Mucosa of rectum (tissue), 2 donors: ENCODE measurements around the gene DCDC2B.
"Not testable (repeated sequence)": the region's sequence is repeated elsewhere in the genome, so short reads cannot be mapped to it uniquely, and the experiment has no call there.

Source experiments
- H3K27ac ChIP-seq, 2 donors: one replicate each; pipeline ENCODE4 v1.7.0; 2013; ENCODE audit warnings: inconsistent platforms in 2 of 2, low read depth in 2 of 2, low read length in 2 of 2
- H3K27me3 ChIP-seq, 2 donors: one replicate each; pipeline ENCODE4 v1.7.0; 2013; ENCODE audit warnings: low read length in 2 of 2; ENCODE audit not compliant: control insufficient read depth in 2 of 2, insufficient read depth in 2 of 2
- H3K36me3 ChIP-seq, 2 donors: one replicate each; pipeline ENCODE4 v1.7.0; 2013; ENCODE audit warnings: low read length in 2 of 2; ENCODE audit not compliant: control insufficient read depth in 2 of 2, insufficient read depth in 2 of 2
- H3K4me1 ChIP-seq, 2 donors: one replicate each; pipeline ENCODE4 v1.7.0; 2013; ENCODE audit warnings: low read length in 2 of 2, mild to moderate bottlenecking in 1 of 2; ENCODE audit not compliant: control insufficient read depth in 2 of 2, insufficient read depth in 2 of 2
- H3K4me3 ChIP-seq, 2 donors: one replicate each; pipeline ENCODE4 v1.7.0; 2013; ENCODE audit warnings: low read length in 2 of 2
- H3K9ac ChIP-seq, 2 donors: one replicate each; pipeline ENCODE4 v1.7.0; 2013; ENCODE audit warnings: low read length in 2 of 2, low read depth in 1 of 2, mild to moderate bottlenecking in 1 of 2
- H3K9me3 ChIP-seq, 2 donors: one replicate each; pipeline ENCODE4 v1.7.0; 2013; ENCODE audit warnings: low read length in 2 of 2; ENCODE audit not compliant: control insufficient read depth in 2 of 2
- donor health status: healthy.
- donor health status: Normal muscosa, but diverticular disease.

Gene DCDC2B

GRCh38 chr1:32208891-32209328 lies at the start of gene DCDC2B:
Gene DCDC2B (plus strand): TSS chr1:32209089. CDS start chr1:32209094, 5 bp downstream.
- Histone ChIP-seq H3K9ac (peak within 1 kb of the TSS; percentile 24 to 34), H3K4me1 (peaks cover 23 to 26% of the 10 kb centered on the region in 2 donors), H3K27ac (peak within 1 kb of the TSS; percentile 62 to 85)

GRCh38 chr1:32159189-32159588 lies 49.7 kb upstream of the DCDC2B start:
- no peaks in the 10 kb centered on the region for H3K27me3 ChIP-seq
- peaks cover 63 to 64% of the 10 kb centered on the region in 2 donors for H3K36me3 ChIP-seq

More at GRCh38 chr1:32208891-32209328, at the start of gene DCDC2B:
- Histone ChIP-seq H3K36me3 (peaks cover 0 to 3% of the 10 kb centered on the region in 2 donors), H3K27me3 (no peaks in the 10 kb centered on the region), H3K4me3 (no peak within 1 kb of the TSS), H3K9me3 (no peaks in the 10 kb centered on the region)

GRCh38 chr1:32163405-32163804 lies 45.5 kb upstream of the DCDC2B start:
- Histone ChIP-seq H3K27ac (no peak overlapping the region), H3K9me3 (no peaks in the 10 kb centered on the region), H3K36me3 (peaks cover 54 to 62% of the 10 kb centered on the region in 2 donors), H3K4me1 (no peaks in the 10 kb centered on the region), H3K4me3 (no peak overlapping the region), H3K27me3 (no peaks in the 10 kb centered on the region), H3K9ac (no peak overlapping the region)

More at GRCh38 chr1:32159189-32159588, 49.7 kb upstream of the DCDC2B start:
- Histone ChIP-seq H3K4me3 (no peak overlapping the region), H3K9ac (no peak overlapping the region), H3K4me1 (no peaks in the 10 kb centered on the region), H3K9me3 (no peaks in the 10 kb centered on the region), H3K27ac (no peak overlapping the region)

- not testable (repeated sequence) for H3K9ac ChIP-seq, H3K4me1 ChIP-seq, H3K4me3 ChIP-seq, H3K27ac ChIP-seq, H3K9me3 ChIP-seq, H3K27me3 ChIP-seq
- peaks cover 49 to 69% of the 10 kb centered on the region in 2 donors for H3K36me3 ChIP-seq
Measured at GRCh38 chr1:32165633-32166032, 43.3 kb upstream of the DCDC2B start.

- H3K27me3 ChIP-seq: no peaks in the 10 kb centered on the region
- no peak overlapping the region for H3K27ac ChIP-seq
- no peaks in the 10 kb centered on the region for H3K4me1 ChIP-seq
- peaks cover 46 to 71% of the 10 kb centered on the region in 2 donors for H3K36me3 ChIP-seq
- H3K9ac ChIP-seq: no peak overlapping the region
- no peaks in the 10 kb centered on the region for H3K9me3 ChIP-seq
- H3K4me3 ChIP-seq: no peak overlapping the region
Measured at GRCh38 chr1:32170991-32171390, 37.9 kb upstream of the DCDC2B start.

GRCh38 chr1:32172621-32173245 lies 36.2 kb upstream of the DCDC2B start:
- Histone ChIP-seq H3K4me1 (no peaks in the 10 kb centered on the region), H3K27me3 (no peaks in the 10 kb centered on the region), H3K36me3 (peaks cover 37 to 58% of the 10 kb centered on the region in 2 donors), H3K4me3 (no peak overlapping the region), H3K9me3 (no peaks in the 10 kb centered on the region), H3K9ac (no peak overlapping the region), H3K27ac (no peak overlapping the region)

GRCh38 chr1:32178380-32179192 lies 30.3 kb upstream of the DCDC2B start:
- Histone ChIP-seq H3K4me3 (peak overlapping the region; percentile 84 to 86), H3K27me3 (no peaks in the 10 kb centered on the region), H3K9me3 (no peaks in the 10 kb centered on the region), H3K27ac (peak overlapping the region; percentile 92 to 97), H3K9ac (peak overlapping the region in 1 of 2 donors; percentile 86), H3K4me1 (peaks cover 22 to 24% of the 10 kb centered on the region in 2 donors), H3K36me3 (peaks cover 8 to 16% of the 10 kb centered on the region in 2 donors)

- Histone ChIP-seq H3K9me3 (no peaks in the 10 kb centered on the region), H3K27me3 (no peaks in the 10 kb centered on the region), H3K36me3 (peaks cover 10 to 15% of the 10 kb centered on the region in 2 donors), H3K4me1 (peaks cover 22 to 26% of the 10 kb centered on the region in 2 donors), H3K4me3 (peak overlapping the region; percentile 84 to 86), H3K9ac (peak overlapping the region; percentile 74 to 86), H3K27ac (peak overlapping the region; percentile 92 to 97)
Measured at GRCh38 chr1:32179193-32179442, 29.8 kb upstream of the DCDC2B start.

- no peaks in the 10 kb centered on the region for H3K27me3 ChIP-seq
- H3K4me3 ChIP-seq: peak within 1 kb of the TSS; percentile 84 to 86
- H3K27ac ChIP-seq: peak within 1 kb of the TSS; percentile 92 to 97
- peaks cover 15 to 18% of the 10 kb centered on the region in 2 donors for H3K36me3 ChIP-seq
- peak within 1 kb of the TSS; percentile 86 to 91 for H3K9ac ChIP-seq
- H3K9me3 ChIP-seq: no peaks in the 10 kb centered on the region
- H3K4me1 ChIP-seq: peaks cover 22 to 28% of the 10 kb centered on the region in 2 donors
Measured at GRCh38 chr1:32179443-32180185, 29.3 kb upstream of the DCDC2B start, which contains the start of gene TXLNA. Gene TXLNA (plus strand): TSS chr1:32179675. CDS start chr1:32180346, 671 bp downstream.
